GM12865 (cell line): ENCODE measurements around the gene C20orf204.

Experiments used
- DNase-seq: peaks from one replicate; pipeline ENCODE4 v3.0.0; 2010; ENCODE audit warnings: low read depth
- H3K4me3 ChIP-seq: 2 replicates; pipeline ENCODE4 v1.5.1; 2011; ENCODE audit warnings: mild to moderate bottlenecking, low read depth, low read length, control low read depth
- TF ChIP-seq, protein P1 (sequence below): IDR thresholded peaks from 2 replicates; pipeline ENCODE4 v1.5.1; 2011; ENCODE audit warnings: low read length, control low read depth, low read depth, inconsistent platforms; ENCODE audit not compliant: insufficient read depth; ENCODE audit errors: missing control alignments

The C20orf204 gene

DNA sequence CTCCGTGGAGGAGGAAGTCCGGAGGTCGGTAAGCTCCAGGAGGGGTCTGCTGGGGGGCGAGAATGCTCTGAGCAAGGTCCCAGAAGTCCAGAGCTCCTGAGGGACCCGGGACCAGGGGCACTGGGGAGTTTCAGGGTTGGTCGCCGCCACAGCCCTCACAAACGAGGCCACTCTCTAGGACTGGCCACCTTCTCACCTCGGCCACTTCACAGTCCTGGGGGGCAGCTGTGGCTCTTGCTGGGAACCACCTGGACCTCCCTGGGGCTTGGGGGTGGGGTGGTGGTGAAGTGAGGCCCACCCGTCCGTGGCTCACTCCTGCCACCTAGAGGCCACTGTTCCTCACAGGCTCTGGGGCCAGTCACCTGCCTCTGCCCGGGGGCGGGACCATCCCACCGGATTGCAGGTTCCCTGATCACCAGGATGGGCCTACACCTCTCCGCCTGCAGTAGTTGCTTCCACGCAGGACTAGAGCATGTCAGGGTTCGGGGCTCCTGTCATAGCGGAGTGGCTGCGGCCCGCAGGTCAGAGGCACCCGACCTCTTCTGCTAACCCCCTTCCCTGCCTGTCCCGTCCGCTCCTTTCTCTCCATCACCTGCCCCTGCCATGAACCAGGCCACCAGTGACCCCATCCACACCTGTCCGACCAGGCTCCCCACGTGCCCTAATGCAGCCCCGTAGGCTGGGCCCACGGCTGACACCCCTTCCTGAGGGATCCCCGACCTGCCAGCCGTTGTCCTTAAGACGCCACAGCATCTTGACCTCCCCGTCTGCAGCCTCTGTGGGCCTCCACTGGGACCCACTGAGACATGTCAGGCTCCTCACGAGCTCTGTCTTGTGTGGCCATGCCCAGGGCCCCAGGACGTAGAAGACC, 21.9 kb downstream of the C20orf204 start:
- DNase-seq: peak; percentile 82
- no peak overlapping the region for H3K4me3 ChIP-seq
- TF ChIP-seq, protein P1, sequence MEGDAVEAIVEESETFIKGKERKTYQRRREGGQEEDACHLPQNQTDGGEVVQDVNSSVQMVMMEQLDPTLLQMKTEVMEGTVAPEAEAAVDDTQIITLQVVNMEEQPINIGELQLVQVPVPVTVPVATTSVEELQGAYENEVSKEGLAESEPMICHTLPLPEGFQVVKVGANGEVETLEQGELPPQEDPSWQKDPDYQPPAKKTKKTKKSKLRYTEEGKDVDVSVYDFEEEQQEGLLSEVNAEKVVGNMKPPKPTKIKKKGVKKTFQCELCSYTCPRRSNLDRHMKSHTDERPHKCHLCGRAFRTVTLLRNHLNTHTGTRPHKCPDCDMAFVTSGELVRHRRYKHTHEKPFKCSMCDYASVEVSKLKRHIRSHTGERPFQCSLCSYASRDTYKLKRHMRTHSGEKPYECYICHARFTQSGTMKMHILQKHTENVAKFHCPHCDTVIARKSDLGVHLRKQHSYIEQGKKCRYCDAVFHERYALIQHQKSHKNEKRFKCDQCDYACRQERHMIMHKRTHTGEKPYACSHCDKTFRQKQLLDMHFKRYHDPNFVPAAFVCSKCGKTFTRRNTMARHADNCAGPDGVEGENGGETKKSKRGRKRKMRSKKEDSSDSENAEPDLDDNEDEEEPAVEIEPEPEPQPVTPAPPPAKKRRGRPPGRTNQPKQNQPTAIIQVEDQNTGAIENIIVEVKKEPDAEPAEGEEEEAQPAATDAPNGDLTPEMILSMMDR: peak; percentile 94

DNA sequence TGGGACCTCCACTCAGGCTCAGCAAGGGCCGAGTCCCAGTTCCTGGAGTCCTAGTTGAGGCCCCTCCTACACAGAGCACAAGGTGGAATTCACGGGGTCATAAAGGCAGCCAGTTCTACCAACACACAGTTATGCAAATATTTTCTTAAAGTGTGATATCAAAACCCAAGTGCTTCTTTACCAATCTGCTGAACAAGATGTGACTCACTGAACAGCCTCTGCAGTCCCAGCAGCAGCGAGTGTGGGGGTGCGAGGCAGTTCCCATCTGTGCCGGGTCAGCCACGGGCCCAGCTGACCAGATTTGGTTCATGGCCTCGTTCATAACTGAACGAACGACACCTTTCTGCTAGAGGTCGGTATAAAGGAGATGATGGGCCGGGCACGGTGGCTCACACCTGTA, 22.6 kb downstream of the C20orf204 start:
- TF ChIP-seq, protein P1: no peak
- DNase-seq: no peak
- H3K4me3 ChIP-seq: no peak overlapping the region

- H3K4me3 ChIP-seq: peak overlapping the region; percentile 63
- TF ChIP-seq, protein P1: no peak
Measured at GRCh38 chr20:64062276-64062595, 26.3 kb downstream of the C20orf204 start.

GRCh38 chr20:64062596-64063388, 26.8 kb downstream of the C20orf204 start, which contains the start of gene TCEA2:
Gene TCEA2 (plus strand): TSS chr20:64063198. CDS start chr20:64063313, 115 bp downstream.
- H3K4me3 ChIP-seq: peak within 1 kb of the TSS; percentile 75
- peak; percentile 96 for DNase-seq

More at GRCh38 chr20:64062276-64062595, 26.3 kb downstream of the C20orf204 start:
- no peak for DNase-seq

GRCh38 chr20:64063389-64064144, 27.6 kb downstream of the C20orf204 start:
- DNase-seq: no peak
- peak overlapping the region; percentile 75 for H3K4me3 ChIP-seq
- TF ChIP-seq, protein P1: no peak

More at GRCh38 chr20:64062596-64063388, 26.8 kb downstream of the C20orf204 start, which contains the start of gene TCEA2:
- TF ChIP-seq, protein P1: no peak

DNA sequence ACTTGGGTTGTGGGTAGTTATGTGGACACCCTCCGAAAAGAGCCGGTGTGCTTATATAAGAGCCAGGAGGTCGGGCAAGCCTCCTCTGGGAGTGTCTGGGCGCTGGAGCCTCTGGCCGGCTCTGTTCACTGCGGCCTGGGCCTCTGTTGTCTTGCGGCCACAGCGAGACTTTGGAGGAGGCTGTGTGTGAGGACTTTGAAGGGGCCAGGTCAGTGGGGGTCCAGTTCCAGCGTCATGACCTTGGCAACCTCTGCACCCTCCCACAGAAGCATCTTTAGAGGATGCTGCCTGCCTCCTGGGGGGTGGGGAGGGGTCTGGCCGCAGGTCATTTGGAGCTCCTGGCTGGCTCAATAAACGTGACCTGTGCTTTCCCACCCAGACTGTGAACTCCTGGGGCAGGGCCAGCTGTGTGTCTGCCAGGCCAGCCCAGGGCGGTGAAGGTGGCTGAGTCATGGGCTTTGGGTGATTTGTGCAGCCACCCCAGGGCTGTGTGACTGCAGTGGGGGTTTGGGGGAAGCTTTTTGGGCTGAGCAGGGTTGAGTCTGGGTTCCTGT, 28.2 kb downstream of the C20orf204 start:
- TF ChIP-seq, protein P1: no peak
- no peak for DNase-seq
- 0 out of 2 replicates have a peak overlapping the region, but pooled peaks have one; percentile 75 for H3K4me3 ChIP-seq
